Measurements from ENCODE around the gene RHBDD3.
A peak's percentile ranks its signal among the peaks of the same experiment; 100 is the strongest.

The RHBDD3 gene

GRCh38 chr22:29211466-29211865 lies 56.3 kb downstream of the RHBDD3 start:
- Histone ChIP-seq H3K4ac (ENCODE audit: low read depth in 1 of 2, low read length in 2 of 2) (no peak overlapping the region), H3K23ac (ENCODE audit: low read length in 2 of 2) (no peak overlapping the region), H2BK12ac (ENCODE audit: low read length in 2 of 2) (no peak overlapping the region), H3K18ac (ENCODE audit: low read depth in 1 of 2, low read length in 2 of 2) (no peak overlapping the region), H3K9me3 (ENCODE audit: control insufficient read depth, low read length) (no peaks in the 10 kb centered on the region), H3K27me3 (ENCODE audit: control insufficient read depth in 1 of 2, insufficient read depth in 1 of 2, low read length in 2 of 2) (peaks cover 56 to 58% of the 10 kb centered on the region in 2 experiments), H3K27ac (ENCODE audit: low read length, poor library complexity, severe bottlenecking) (no peak overlapping the region), H3K79me1 (replicated peaks; ENCODE audit: low read length, poor library complexity, severe bottlenecking) (no peaks in the 10 kb centered on the region), H2BK5ac (ENCODE audit: low read depth, low read length, poor library complexity, severe bottlenecking) (no peak overlapping the region), H3K9ac (ENCODE audit: low read length) (no peak overlapping the region), H2AK5ac (ENCODE audit: low read length, severe bottlenecking) (no peak overlapping the region), H2AFZ (ENCODE audit: low read depth, low read length) (no peak overlapping the region), H3K36me3 (ENCODE audit: control insufficient read depth in 1 of 2, insufficient read depth in 2 of 2, low read depth in 1 of 2, low read length in 2 of 2) (no peaks in the 10 kb centered on the region), H3K14ac (ENCODE audit: low read length in 2 of 2) (peak overlapping the region in 1 of 2 experiments; percentile 23), H3K4me1 (ENCODE audit: control insufficient read depth, insufficient read depth, low read depth, low read length) (peaks cover 1% of the 10 kb centered on the region), H3K4me2 (ENCODE audit: low read length, poor library complexity, severe bottlenecking) (no peak overlapping the region), H4K8ac (ENCODE audit: low read length) (no peak overlapping the region), H3K4me3 (ENCODE audit: insufficient read depth in 1 of 2, low read depth in 1 of 2, low read length in 2 of 2) (no peak overlapping the region), H4K91ac (ENCODE audit: low read length) (peak overlapping the region; percentile 18), H2BK15ac (ENCODE audit: low read depth, poor library complexity, severe bottlenecking) (no peak overlapping the region), H2BK120ac (ENCODE audit: low read depth, low read length) (no peak overlapping the region)
- 82% methylated on average over 9 of the region's 9 CpGs for WGBS
- no peak for DNase-seq

GRCh38 chr22:29211066-29211465 lies 56.7 kb downstream of the RHBDD3 start:
- Histone ChIP-seq H3K4ac (ENCODE audit: low read depth in 1 of 2, low read length in 2 of 2) (no peak overlapping the region), H3K14ac (ENCODE audit: low read length in 2 of 2) (no peak overlapping the region), H3K36me3 (ENCODE audit: control insufficient read depth in 1 of 2, insufficient read depth in 2 of 2, low read depth in 1 of 2, low read length in 2 of 2) (no peaks in the 10 kb centered on the region), H3K4me1 (ENCODE audit: control insufficient read depth, insufficient read depth, low read depth, low read length) (peaks cover 3% of the 10 kb centered on the region), H2AK5ac (ENCODE audit: low read length, severe bottlenecking) (no peak overlapping the region), H3K4me3 (ENCODE audit: insufficient read depth in 1 of 2, low read depth in 1 of 2, low read length in 2 of 2) (no peak overlapping the region), H4K91ac (ENCODE audit: low read length) (peak overlapping the region; percentile 18), H2BK12ac (ENCODE audit: low read length in 2 of 2) (no peak overlapping the region), H3K23ac (ENCODE audit: low read length in 2 of 2) (no peak overlapping the region), H3K27me3 (ENCODE audit: control insufficient read depth in 1 of 2, insufficient read depth in 1 of 2, low read length in 2 of 2) (peaks cover 60 to 61% of the 10 kb centered on the region in 2 experiments), H3K18ac (ENCODE audit: low read depth in 1 of 2, low read length in 2 of 2) (no peak overlapping the region), H3K9ac (ENCODE audit: low read length) (no peak overlapping the region), H3K9me3 (ENCODE audit: control insufficient read depth, low read length) (no peaks in the 10 kb centered on the region), H2BK120ac (ENCODE audit: low read depth, low read length) (no peak overlapping the region), H3K79me1 (replicated peaks; ENCODE audit: low read length, poor library complexity, severe bottlenecking) (no peaks in the 10 kb centered on the region), H3K27ac (ENCODE audit: low read length, poor library complexity, severe bottlenecking) (no peak overlapping the region), H3K4me2 (ENCODE audit: low read length, poor library complexity, severe bottlenecking) (no peak overlapping the region), H2AFZ (ENCODE audit: low read depth, low read length) (no peak overlapping the region), H2BK5ac (ENCODE audit: low read depth, low read length, poor library complexity, severe bottlenecking) (no peak overlapping the region), H4K8ac (ENCODE audit: low read length) (no peak overlapping the region), H2BK15ac (ENCODE audit: low read depth, poor library complexity, severe bottlenecking) (no peak overlapping the region)
- no peak for DNase-seq
- WGBS = 86% methylated on average over 11 of the region's 11 CpGs
